ENCODE results near the gene OSBPL2. TPM values are rescaled to one million over a fixed set of nuclear protein-coding genes. Genes with fewer than 3 reads are reported as not detected.

The OSBPL2 gene
- total and polyA plus RNA-seq, 9 of the 15 experiments (the other 6 are each of a cell fraction or from before 2014, with no cell fraction given): 2.5 to 25.6 (median 14.1) TPM

GRCh38 chr20:62246431-62246830, 8.1 kb downstream of the OSBPL2 start (continued):
- no peak for TF ChIP-seq PYGO2 (tag; IDR thresholded peaks at IDR 0.05)
- no peak for TF ChIP-seq HDAC6 (IDR thresholded peaks at IDR 0.05; ENCODE audit: low read depth, low read length)

GRCh38 chr20:62246872-62247652, 8.7 kb downstream of the OSBPL2 start:
- Histone ChIP-seq H4K20me1 (replicated peaks; ENCODE audit: control insufficient read depth, insufficient read depth, low read length) (peaks cover 53% of the 10 kb centered on the region), H3K36me3 (ENCODE audit: control insufficient read depth, insufficient read depth, low read length) (peaks cover 8% of the 10 kb centered on the region; the same call in 2 of the 3 replicates), H3K9me3 (replicated peaks; ENCODE audit: control insufficient read depth, insufficient read depth, low read depth, low read length) (no peaks in the 10 kb centered on the region), H3K4me2 (ENCODE audit: insufficient read depth, low read length) (no peak overlapping the region), H3K9me1 (ENCODE audit: control insufficient read depth, insufficient read depth, low read length) (peaks cover 6% of the 10 kb centered on the region), H3K4me1 (replicated peaks in 1 of 2; ENCODE audit: control insufficient read depth in 2 of 2, insufficient read depth in 2 of 2, low read length in 2 of 2) (peaks cover 0 to 30% of the 10 kb centered on the region in 2 experiments; a peak in 2 of 5 replicates), H2AFZ (ENCODE audit: low read depth, low read length) (no peak overlapping the region), H3K27ac (ENCODE audit: extremely low read depth, low read depth, low read length) (no peak overlapping the region), H3K9ac (ENCODE audit: insufficient read depth in 1 of 2, low read depth in 2 of 2, low read length in 2 of 2) (peak overlapping the region in 1 of 2 experiments; percentile 61; a peak in 2 of 4 replicates), H3K27me3 (ENCODE audit: control insufficient read depth in 2 of 2, insufficient read depth in 2 of 2, low read length in 2 of 2) (no peaks in the 10 kb centered on the region), H3K79me2 (ENCODE audit: control insufficient read depth, insufficient read depth, low read length) (peaks cover 28% of the 10 kb centered on the region), H3K4me3 (no peak overlapping the region)
- POLR2A ChIA-PET: interaction anchor here (0.7 to 1.6 kb wide), 3 partner anchors 8 to 16 kb away, joined by 3 to 4 read pairs (median 4); no protein-coding TSS in a partner anchor
- FAIRE-seq: no peak
- intact Hi-C loops (cut with micrococcal nuclease): no loop called here
- WGBS (ENCODE audit: insufficient coverage, low coverage, missing lambda C conversion rate): 67% methylated on average over 19 of the region's 22 CpGs
- ATAC-seq: 0 out of 3 replicates have a peak, but pooled peaks have one; percentile 14
- BruUV-seq (replicated peaks): no TSS peak
- TF ChIP-seq BHLHE40 (IDR thresholded peaks at IDR 0.05; ENCODE audit: low read length) (0 out of 2 replicates have a peak, but pooled peaks have one; percentile 21), PML (IDR thresholded peaks at IDR 0.05; ENCODE audit: low read length) (no peak), ESRRA (IDR thresholded peaks at IDR 0.05; ENCODE audit: borderline replicate concordance, low read depth) (peak; percentile 36; the same call in 1 of the 2 replicates), ETV5 (CRISPR knock-in tag; IDR thresholded peaks at IDR 0.05; ENCODE audit: low read depth) (no peak)
- CTCF ChIA-PET (ENCODE audit: low intra/inter-chr PET ratio): no interaction called here
- DNase-seq (ENCODE audit: extremely low read depth in 1 of 4, low spot score in 3 of 4): no peak
- in situ Hi-C loops (cut with MboI): no loop called here

Measured in K562 (cell line).